Measurements from ENCODE around the gene TRERF1. TPM values are rescaled to one million over a fixed set of nuclear protein-coding genes. Genes with fewer than 3 reads are reported as not detected.

Gene TRERF1
- polyA plus RNA-seq, 3 donors, result 0.58 to 10.0 (median 2.0) TPM

DNA sequence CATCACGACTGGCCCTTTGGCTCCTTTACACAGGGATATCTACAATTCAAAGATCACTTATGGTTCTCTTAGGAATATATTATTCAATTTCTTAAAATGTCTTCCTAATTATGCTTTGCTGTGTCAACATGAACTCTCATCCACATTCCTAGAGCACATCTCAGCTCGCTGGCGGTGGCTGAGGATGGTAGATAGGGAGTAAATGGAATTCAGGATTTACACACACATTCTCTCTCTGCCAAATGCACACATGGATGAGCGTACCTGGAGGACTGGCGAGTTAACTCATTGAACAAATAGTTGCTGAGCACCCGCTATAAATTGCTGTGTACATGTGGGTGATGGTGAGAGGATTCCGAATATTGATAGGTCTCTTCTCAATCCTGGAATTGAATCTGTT lies 229.3 kb downstream of the TRERF1 start:
- peaks cover 8 to 15% of the 10 kb centered on the region in 2 donors for H3K36me3 ChIP-seq (replicated peaks in 1 of 2; ENCODE audit: control insufficient read depth in 1 of 2, insufficient read depth in 2 of 2, low read length in 2 of 2)
- peaks cover 0 to 2% of the 10 kb centered on the region in 2 donors for H3K4me1 ChIP-seq (ENCODE audit: control insufficient read depth in 1 of 2, insufficient read depth in 2 of 2, low read length in 2 of 2)
- no peaks in the 10 kb centered on the region for H3K4me1 Mint-ChIP-seq
- no peak for TF ChIP-seq CTCF (IDR thresholded peaks at IDR 0.05)
- H3K9ac ChIP-seq (ENCODE audit: insufficient read depth, low read length, poor library complexity, severe bottlenecking), result no peak overlapping the region
- no peaks in the 10 kb centered on the region for H3K9me3 ChIP-seq (replicated peaks in 1 of 2; ENCODE audit: control insufficient read depth in 1 of 2, insufficient read depth in 1 of 2, low read length in 2 of 2)
- H3K27ac Mint-ChIP-seq, result no peak overlapping the region
- H4K20me1 ChIP-seq (ENCODE audit: insufficient read depth, low read length), result no peaks in the 10 kb centered on the region
- H3K27ac ChIP-seq (ENCODE audit: low read depth in 1 of 2, low read length in 2 of 2), result no peak overlapping the region
- peaks cover 2% of the 10 kb centered on the region for H3K79me2 ChIP-seq (ENCODE audit: insufficient read depth, low read length)
- H3K36me3 Mint-ChIP-seq, result peaks cover 11 to 17% of the 10 kb centered on the region in 2 donors
- H3K4me3 ChIP-seq (replicated peaks in 1 of 3; ENCODE audit: low read depth in 2 of 3, low read length in 3 of 3), result no peak overlapping the region
- 100% methylated on average over 2 of the region's 7 CpGs for WGBS (ENCODE audit: insufficient coverage)
- intact Hi-C loops (cut with micrococcal nuclease), result loop anchor here in 1 of 2 donors (10.0 kb wide), 1 partner anchor 322 kb away; no protein-coding TSS in a partner anchor
- no peak overlapping the region for H2AFZ ChIP-seq (ENCODE audit: insufficient read depth, low read depth, low read length, poor library complexity, severe bottlenecking)
- H3K27me3 ChIP-seq (ENCODE audit: control insufficient read depth in 2 of 2, insufficient read depth in 2 of 2, low read length in 2 of 2), result no peaks in the 10 kb centered on the region
- DNase-seq, result no peak
- H3K4me2 ChIP-seq (replicated peaks; ENCODE audit: extremely low read depth, low read length, poor library complexity, severe bottlenecking), result no peak overlapping the region
- H3K9me3 Mint-ChIP-seq, result peaks cover 0 to 5% (median 0%) of the 10 kb centered on the region in 7 donors
- no peaks in the 10 kb centered on the region for H3K27me3 Mint-ChIP-seq (ENCODE audit: low read depth in 3 of 3)
- no peak overlapping the region for H3K4me3 Mint-ChIP-seq

- WGBS (ENCODE audit: insufficient coverage), result no CpG with 5 or more reads among the region's 4 CpGs
- no peak for TF ChIP-seq CTCF (IDR thresholded peaks at IDR 0.05)
- Histone ChIP-seq H3K79me2 (ENCODE audit: insufficient read depth, low read length) (peaks cover 11% of the 10 kb centered on the region), H4K20me1 (ENCODE audit: insufficient read depth, low read length) (no peaks in the 10 kb centered on the region), H3K36me3 (replicated peaks in 1 of 2; ENCODE audit: control insufficient read depth in 1 of 2, insufficient read depth in 2 of 2, low read length in 2 of 2) (peaks cover under 1 to 6% of the 10 kb centered on the region in 2 donors), H3K27ac (ENCODE audit: low read depth in 1 of 2, low read length in 2 of 2) (no peak overlapping the region), H3K27me3 (ENCODE audit: control insufficient read depth in 2 of 2, insufficient read depth in 2 of 2, low read length in 2 of 2) (no peaks in the 10 kb centered on the region), H3K9ac (ENCODE audit: insufficient read depth, low read length, poor library complexity, severe bottlenecking) (no peak overlapping the region), H3K4me2 (replicated peaks; ENCODE audit: extremely low read depth, low read length, poor library complexity, severe bottlenecking) (no peak overlapping the region), H3K9me3 (replicated peaks in 1 of 2; ENCODE audit: control insufficient read depth in 1 of 2, insufficient read depth in 1 of 2, low read length in 2 of 2) (no peaks in the 10 kb centered on the region), H2AFZ (ENCODE audit: insufficient read depth, low read depth, low read length, poor library complexity, severe bottlenecking) (no peak overlapping the region), H3K4me1 (ENCODE audit: control insufficient read depth in 1 of 2, insufficient read depth in 2 of 2, low read length in 2 of 2) (peaks cover 9 to 11% of the 10 kb centered on the region in 2 donors), H3K4me3 (replicated peaks in 1 of 3; ENCODE audit: low read depth in 2 of 3, low read length in 3 of 3) (no peak overlapping the region)
- H3K27ac Mint-ChIP-seq, result no peak overlapping the region
- H3K9me3 Mint-ChIP-seq, result peaks cover 0 to 6% (median 0%) of the 10 kb centered on the region in 7 donors
- H3K36me3 Mint-ChIP-seq, result peaks cover 2 to 8% of the 10 kb centered on the region in 2 donors
- no peak for DNase-seq
- H3K4me1 Mint-ChIP-seq, result peaks cover 3% of the 10 kb centered on the region
- H3K27me3 Mint-ChIP-seq (ENCODE audit: low read depth in 3 of 3), result no peaks in the 10 kb centered on the region
- no peak overlapping the region for H3K4me3 Mint-ChIP-seq
- intact Hi-C loops (cut with micrococcal nuclease), result loop anchor here in 1 of 2 donors (10.0 kb wide), 1 partner anchor 323 kb away; no protein-coding TSS in a partner anchor
Measured at GRCh38 chr6:42221546-42221945, 230.2 kb downstream of the TRERF1 start.
